Fibroblast of villous mesenchyme (primary cell): ENCODE results near the gene EMC8. TPM values are rescaled to one million over a fixed set of nuclear protein-coding genes. Genes with fewer than 3 reads are reported as not detected.

Source experiments
- DNase-seq: peaks from one replicate; pipeline ENCODE4 v3.0.0-alpha.2; 2010; ENCODE audit warnings: low read depth
- H3K4me3 ChIP-seq: 2 replicates; pipeline ENCODE4 v1.5.1; 2011; ENCODE audit warnings: low read depth, mild to moderate bottlenecking, low read length
- CTCF ChIP-seq: IDR thresholded peaks from 2 replicates; pipeline ENCODE4 v1.5.1; 2012; ENCODE audit warnings: low read depth, mild to moderate bottlenecking, low read length; ENCODE audit not compliant: insufficient read depth
- total RNA-seq: library from RNA; depleted of rRNA; stranded (reverse); fragments of >200 nt; gene quantifications from 2 replicates; pipeline ENCODE4 v1.2.3, GENCODE V29; 2012

EMC8 gene
- total RNA-seq, 1 donor, result 30.2 TPM

- no peak overlapping the region for H3K4me3 ChIP-seq
- DNase-seq, result no peak
- TF ChIP-seq CTCF, result no peak
These were observed 21.6 kb downstream of the EMC8 start for GRCh38 chr16:85777583-85778310.

DNA sequence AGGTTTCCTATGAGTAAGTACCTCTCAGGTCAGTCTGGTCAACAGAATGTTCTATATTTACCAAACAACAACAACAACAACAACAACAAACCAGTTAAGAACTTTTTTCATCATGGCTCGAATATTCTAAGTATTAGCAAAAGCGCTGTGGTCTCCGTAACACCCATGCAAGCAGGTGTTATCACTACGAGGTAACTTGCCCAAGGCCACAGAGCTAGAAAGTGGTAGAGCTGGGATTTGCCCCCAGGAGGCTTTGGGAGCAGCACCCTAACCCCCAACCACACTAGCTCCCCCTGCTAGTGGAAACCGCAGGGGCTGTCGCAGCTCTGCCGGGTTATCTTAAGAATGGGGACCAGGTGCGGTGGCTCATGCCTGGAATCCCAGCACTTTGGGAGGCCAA is 24.5 kb downstream of the EMC8 start:
- no peak for DNase-seq
- no peak overlapping the region for H3K4me3 ChIP-seq
- no peak for TF ChIP-seq CTCF

GRCh38 chr16:85774136-85774535 is 25.2 kb downstream of the EMC8 start:
- TF ChIP-seq CTCF, result no peak
- DNase-seq, result no peak
- H3K4me3 ChIP-seq, result no peak overlapping the region

- H3K4me3 ChIP-seq, result no peak overlapping the region
These were observed 26.3 kb downstream of the EMC8 start for GRCh38 chr16:85773044-85773443.

GRCh38 chr16:85770741-85771140 is 28.6 kb downstream of the EMC8 start:
- TF ChIP-seq CTCF, result no peak
- DNase-seq, result no peak
- no peak overlapping the region for H3K4me3 ChIP-seq

More at GRCh38 chr16:85773044-85773443, 26.3 kb downstream of the EMC8 start:
- TF ChIP-seq CTCF, result no peak
- DNase-seq, result no peak

DNA sequence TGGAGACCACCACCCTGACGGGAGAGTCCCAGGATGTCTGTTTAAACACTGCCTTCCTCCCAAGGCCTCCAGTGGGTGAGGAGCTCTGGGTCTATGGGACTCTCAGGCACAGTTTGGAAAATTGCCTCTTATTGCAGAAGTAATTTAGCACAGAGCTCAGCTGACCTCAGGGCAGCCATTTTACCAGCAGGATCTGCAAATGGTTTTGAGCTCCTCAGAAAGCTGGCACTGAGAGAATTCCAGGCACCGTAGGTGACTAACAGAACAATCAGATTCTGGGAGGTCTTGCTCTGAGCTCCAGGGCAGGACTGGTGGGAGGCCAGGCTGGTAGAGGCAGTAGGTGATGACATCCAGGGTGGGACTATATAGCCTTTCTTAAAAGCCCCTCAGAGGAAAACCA is 31.1 kb downstream of the EMC8 start:
- TF ChIP-seq CTCF, result no peak
- DNase-seq, result no peak
- H3K4me3 ChIP-seq, result no peak overlapping the region

- no peak for TF ChIP-seq CTCF
- peak; percentile 71 for DNase-seq
- no peak overlapping the region for H3K4me3 ChIP-seq
These were observed 31.8 kb downstream of the EMC8 start for GRCh38 chr16:85767531-85767930.
